Duodenal mucosa (tissue), 2 donors: Measurements from ENCODE around the gene IPO4.

ENCODE experiments used
- H3K27ac ChIP-seq: one replicate; pipeline ENCODE4 v1.7.0; 2013; ENCODE audit warnings: low read depth, low read length
- H3K27me3 ChIP-seq, 2 donors: one replicate each; pipeline ENCODE4 v1.7.0; 2013; ENCODE audit warnings: low read length in 2 of 2, control low read depth in 1 of 2; ENCODE audit not compliant: insufficient read depth in 2 of 2, control insufficient read depth in 1 of 2
- H3K36me3 ChIP-seq, 2 donors: one replicate each; pipeline ENCODE4 v1.7.0; 2013; ENCODE audit warnings: low read length in 2 of 2, control low read depth in 1 of 2; ENCODE audit not compliant: insufficient read depth in 2 of 2, control insufficient read depth in 1 of 2
- H3K4me1 ChIP-seq, 2 donors: one replicate each; pipeline ENCODE4 v1.7.0; 2013; ENCODE audit warnings: low read length in 2 of 2, control low read depth in 1 of 2; ENCODE audit not compliant: insufficient read depth in 2 of 2, control insufficient read depth in 1 of 2
- H3K4me3 ChIP-seq, 2 donors: one replicate each; pipeline ENCODE4 v1.7.0; 2013; ENCODE audit warnings: low read length in 2 of 2, low read depth in 1 of 2
- H3K9ac ChIP-seq, 2 donors: one replicate each; pipeline ENCODE4 v1.7.0; 2013; ENCODE audit warnings: low read length in 2 of 2, low read depth in 1 of 2
- H3K9me3 ChIP-seq, 2 donors: one replicate each; pipeline ENCODE4 v1.7.0; 2013; ENCODE audit warnings: low read length in 2 of 2, control low read depth in 1 of 2; ENCODE audit not compliant: control insufficient read depth in 1 of 2

Gene IPO4

DNA sequence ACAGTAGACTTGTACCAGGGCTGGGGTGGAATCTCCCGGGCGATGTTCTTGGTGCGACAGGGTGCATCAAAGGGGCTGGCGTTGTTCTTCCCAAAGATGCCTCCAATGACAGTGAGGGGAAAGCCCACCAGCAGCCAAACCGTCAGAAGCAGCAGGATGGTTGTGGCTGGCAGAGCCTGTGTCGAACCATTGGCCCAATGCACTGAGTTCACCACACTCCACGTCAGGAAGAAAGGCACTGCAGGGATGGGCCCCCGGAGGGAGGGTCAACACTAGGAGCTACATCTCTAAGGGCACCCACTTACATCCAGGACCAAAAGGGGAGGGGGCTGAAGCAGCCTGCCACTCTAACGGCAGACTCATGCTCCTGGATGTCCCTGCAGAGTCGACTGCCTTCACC lies 1.8 kb upstream of the IPO4 start:
- Histone ChIP-seq H3K4me3 (no peak overlapping the region), H3K9me3 (no peaks in the 10 kb centered on the region), H3K27ac (no peak overlapping the region), H3K36me3 (peaks cover 19 to 46% of the 10 kb centered on the region in 2 donors), H3K4me1 (peaks cover 25 to 29% of the 10 kb centered on the region in 2 donors), H3K9ac (no peak overlapping the region), H3K27me3 (no peaks in the 10 kb centered on the region)

DNA sequence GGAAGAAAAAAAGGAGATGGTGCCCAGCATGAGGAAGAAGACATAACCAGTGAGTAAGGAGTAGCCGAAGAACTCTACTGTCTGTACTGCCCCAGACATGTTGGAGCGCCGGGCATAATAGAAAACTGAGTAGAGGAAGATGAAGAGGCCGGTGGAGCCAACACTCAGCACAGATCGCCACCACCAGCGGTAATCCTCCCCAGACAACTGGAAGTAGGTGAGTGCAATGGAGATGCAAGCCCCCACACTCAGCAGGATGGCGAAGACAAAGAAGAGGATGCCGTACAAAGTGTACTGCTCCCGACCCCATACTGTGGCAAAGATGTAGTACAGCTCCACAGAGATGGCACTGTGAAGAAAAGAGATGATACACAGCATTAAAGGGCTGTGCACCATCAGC lies 844 bp upstream of the IPO4 start:
- H3K9me3 ChIP-seq: no peaks in the 10 kb centered on the region
- no peak overlapping the region for H3K9ac ChIP-seq
- peaks cover 27 to 55% of the 10 kb centered on the region in 2 donors for H3K36me3 ChIP-seq
- no peaks in the 10 kb centered on the region for H3K27me3 ChIP-seq
- H3K4me3 ChIP-seq: peak overlapping the region in 1 of 2 donors; percentile 79
- H3K27ac ChIP-seq: no peak overlapping the region
- H3K4me1 ChIP-seq: peaks cover 20 to 24% of the 10 kb centered on the region in 2 donors

DNA sequence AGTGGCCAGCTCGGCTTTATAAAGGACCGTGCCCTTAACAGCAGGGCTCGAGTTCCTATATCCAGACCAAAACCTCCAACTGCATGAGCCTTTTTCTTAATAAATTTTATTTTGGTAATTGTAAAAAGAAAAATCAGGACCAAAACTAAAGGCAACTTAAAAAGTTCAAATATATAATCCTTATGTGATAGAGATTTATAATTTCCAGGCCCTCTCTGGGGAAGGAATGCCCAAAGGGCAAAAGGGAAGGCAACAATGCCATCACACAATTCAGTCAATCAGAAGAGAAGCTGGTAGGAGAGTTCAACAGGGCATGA lies 401 bp upstream of the IPO4 start:
- Histone ChIP-seq H3K9me3 (no peaks in the 10 kb centered on the region), H3K27ac (no peak overlapping the region), H3K27me3 (no peaks in the 10 kb centered on the region), H3K36me3 (peaks cover 28 to 60% of the 10 kb centered on the region in 2 donors), H3K9ac (peak overlapping the region in 1 of 2 donors; percentile 10), H3K4me1 (peaks cover 16 to 19% of the 10 kb centered on the region in 2 donors), H3K4me3 (peak overlapping the region; percentile 79 to 85)

DNA sequence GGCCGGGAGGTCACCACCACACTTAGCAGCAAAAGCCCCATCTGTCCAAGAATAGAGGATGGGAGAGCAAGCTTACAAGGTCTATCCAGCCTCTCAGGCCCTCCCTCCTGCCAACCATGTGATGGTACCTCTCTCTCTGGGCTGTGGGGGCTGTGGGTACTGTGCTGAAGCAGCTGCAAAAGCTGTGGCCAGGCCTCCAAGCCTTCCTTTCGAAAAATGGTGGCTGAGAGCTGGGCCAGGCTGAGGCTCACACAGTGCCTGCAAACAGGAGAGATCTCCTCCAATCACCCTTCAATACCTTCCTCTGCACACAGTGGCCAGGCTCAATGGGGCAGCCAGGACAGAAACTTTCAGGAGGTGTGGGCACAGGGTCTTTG lies 1.1 kb downstream of the IPO4 start:
- H3K27me3 ChIP-seq: no peaks in the 10 kb centered on the region
- peaks cover 14 to 17% of the 10 kb centered on the region in 2 donors for H3K4me1 ChIP-seq
- H3K36me3 ChIP-seq: peaks cover 35 to 66% of the 10 kb centered on the region in 2 donors
- no peak overlapping the region for H3K27ac ChIP-seq
- no peaks in the 10 kb centered on the region for H3K9me3 ChIP-seq
- H3K4me3 ChIP-seq: peak overlapping the region; percentile 79 to 85
- peak overlapping the region; percentile 10 to 44 for H3K9ac ChIP-seq

DNA sequence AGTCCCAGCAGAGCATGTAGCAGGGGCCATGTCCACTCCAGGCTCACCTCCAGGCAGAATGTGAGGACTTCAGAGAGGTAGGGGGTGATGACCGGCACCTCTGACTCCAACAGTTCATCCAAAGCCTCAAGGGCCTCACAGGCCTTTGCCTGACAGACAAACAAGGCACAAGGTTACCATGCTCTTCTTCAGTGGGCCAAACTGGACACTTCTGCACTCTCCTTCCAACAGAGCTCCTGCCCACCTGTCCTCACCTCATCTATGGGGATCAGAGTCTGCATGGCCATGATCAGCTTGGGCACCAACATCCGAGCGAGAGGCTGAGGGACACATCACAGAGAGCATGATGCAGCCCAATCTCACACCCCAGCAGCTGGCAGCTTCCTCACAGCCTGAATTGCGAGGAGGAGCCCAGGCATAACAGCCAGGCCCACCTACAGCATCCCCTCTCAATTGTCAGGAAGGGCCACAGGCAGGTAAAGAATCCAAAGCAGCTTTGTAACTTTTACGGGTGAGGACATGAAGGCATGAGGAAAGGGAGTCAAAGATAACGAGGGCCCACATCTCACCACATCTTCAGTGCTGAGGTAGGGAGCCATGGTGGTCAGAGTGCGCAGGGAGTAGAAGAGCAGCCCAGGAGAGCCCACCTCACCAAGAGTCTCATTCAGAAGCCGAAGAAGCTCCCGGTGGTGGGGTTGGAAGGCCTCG lies 1.6 kb downstream of the IPO4 start:
- Histone ChIP-seq H3K9me3 (no peaks in the 10 kb centered on the region), H3K4me1 (peaks cover 14 to 17% of the 10 kb centered on the region in 2 donors), H3K36me3 (peaks cover 35 to 66% of the 10 kb centered on the region in 2 donors), H3K9ac (no peak overlapping the region), H3K27ac (no peak overlapping the region), H3K4me3 (no peak overlapping the region), H3K27me3 (no peaks in the 10 kb centered on the region)

DNA sequence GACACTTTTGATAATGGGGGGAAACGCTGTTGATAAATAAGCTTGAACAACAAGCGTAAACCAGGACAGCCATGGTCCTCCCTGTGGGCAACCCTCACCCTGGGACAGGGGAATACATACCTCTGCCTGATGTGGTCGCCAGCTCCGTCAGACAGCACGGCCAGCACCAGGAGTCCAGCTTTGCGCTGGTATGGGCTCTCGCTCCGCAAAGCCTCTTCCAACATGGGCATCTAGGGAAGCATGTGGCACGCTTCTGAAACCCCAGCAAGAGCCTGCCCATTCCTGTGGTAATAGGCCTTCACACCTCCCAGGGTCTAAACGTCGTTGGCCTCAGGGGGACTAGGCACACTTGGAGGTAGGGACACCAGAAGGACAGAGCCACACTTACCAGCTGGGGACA lies 2.9 kb downstream of the IPO4 start:
- peaks cover 41 to 70% of the 10 kb centered on the region in 2 donors for H3K36me3 ChIP-seq
- H3K27ac ChIP-seq: no peak overlapping the region
- H3K27me3 ChIP-seq: no peaks in the 10 kb centered on the region
- H3K9ac ChIP-seq: no peak overlapping the region
- no peak overlapping the region for H3K4me3 ChIP-seq
- H3K4me1 ChIP-seq: peaks cover 14 to 17% of the 10 kb centered on the region in 2 donors
- no peaks in the 10 kb centered on the region for H3K9me3 ChIP-seq

DNA sequence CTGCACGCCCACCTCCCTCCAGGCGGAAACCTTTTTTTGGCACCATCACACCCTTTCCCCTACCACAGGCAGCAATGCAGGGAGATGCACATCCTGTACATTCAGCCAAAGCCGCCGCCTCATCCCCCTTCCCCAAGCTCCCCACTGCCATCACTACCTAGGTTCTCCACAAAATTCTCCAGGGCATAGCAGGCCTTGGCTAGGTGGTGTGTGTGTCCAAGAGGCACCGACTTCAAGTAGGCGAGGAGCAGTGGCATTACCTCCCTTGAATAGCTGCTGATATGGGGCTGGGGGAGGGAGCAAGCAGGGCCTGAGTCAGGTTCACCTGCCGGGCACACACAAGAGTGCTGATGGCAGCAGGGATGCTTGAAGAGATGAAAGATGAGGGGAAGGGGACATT lies 3.6 kb downstream of the IPO4 start:
- Histone ChIP-seq H3K27me3 (no peaks in the 10 kb centered on the region), H3K36me3 (peaks cover 43 to 71% of the 10 kb centered on the region in 2 donors)

DNA sequence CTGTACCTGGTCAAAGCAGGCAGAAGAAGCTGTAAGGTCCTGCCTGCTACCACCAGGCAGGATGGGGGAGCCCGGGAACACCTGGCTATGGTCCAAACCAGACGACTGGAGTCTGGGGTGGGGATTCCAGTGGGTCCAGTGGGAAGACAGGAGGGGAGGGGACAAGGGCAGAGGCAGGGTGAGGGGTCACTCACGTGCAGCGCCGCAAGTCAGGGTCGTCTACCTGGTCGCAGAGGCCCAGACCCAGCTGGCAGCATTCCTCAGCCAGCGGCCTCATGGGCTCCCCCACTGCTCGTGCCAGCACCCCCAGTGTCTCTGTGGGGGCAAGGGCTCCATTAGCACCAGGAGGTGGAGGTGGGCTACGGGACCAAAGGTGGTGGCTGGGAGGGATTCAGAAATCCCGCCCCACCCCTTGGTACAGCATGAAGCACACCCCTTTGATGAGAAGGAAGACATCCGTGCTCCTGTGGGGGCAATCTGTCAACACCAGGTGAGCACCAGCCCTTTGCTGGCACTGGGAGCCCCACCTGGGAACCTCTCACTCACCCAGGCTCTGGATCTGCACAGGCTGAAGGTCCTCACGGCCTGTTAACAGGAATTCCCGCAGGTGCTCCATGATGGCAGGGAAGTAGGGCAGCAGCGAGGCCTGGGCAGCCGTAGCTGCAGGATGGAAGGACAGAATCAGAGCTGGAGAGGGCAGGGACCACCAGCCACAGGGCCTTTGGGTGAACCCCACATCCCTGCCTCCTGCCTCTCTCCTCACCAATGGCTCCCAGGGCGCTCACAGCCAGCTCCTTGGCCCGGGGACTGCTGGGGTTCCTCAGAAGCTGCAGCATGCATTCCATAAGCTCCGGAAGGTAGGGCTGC lies 4.3 kb downstream of the IPO4 start:
- H3K27me3 ChIP-seq: no peaks in the 10 kb centered on the region

More for the DNA sequence above, 3.6 kb downstream of the IPO4 start:
- H3K4me3 ChIP-seq: no peak overlapping the region
- no peak overlapping the region for H3K27ac ChIP-seq
- H3K9me3 ChIP-seq: no peaks in the 10 kb centered on the region
- H3K9ac ChIP-seq: no peak overlapping the region
- H3K4me1 ChIP-seq: peaks cover 14 to 17% of the 10 kb centered on the region in 2 donors

DNA sequence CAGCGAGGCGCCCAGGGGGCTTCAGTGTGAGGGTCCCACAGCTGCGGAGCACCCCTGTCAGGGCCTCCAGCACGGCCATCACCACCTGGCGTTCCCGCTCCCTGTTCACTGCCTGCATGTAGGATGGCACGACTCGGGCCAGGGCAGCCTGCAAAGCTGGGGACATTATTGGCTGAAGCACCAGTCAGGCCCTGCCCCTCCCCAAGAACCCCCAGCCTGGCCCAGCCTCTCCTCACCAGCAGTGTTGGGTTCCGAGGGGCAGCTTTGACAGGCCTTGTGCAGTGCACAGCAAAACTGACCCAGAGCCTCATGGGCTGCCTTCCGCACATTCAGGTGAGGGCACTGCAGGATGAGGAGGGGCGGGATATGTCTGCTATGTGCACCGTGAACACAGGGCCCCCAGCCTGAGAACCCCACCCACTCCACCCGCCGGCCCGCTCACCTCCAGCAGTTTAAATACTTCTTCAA lies 5.6 kb downstream of the IPO4 start:
- Histone ChIP-seq H3K4me1 (peaks cover 6 to 9% of the 10 kb centered on the region in 2 donors), H3K36me3 (peaks cover 47 to 86% of the 10 kb centered on the region in 2 donors), H3K27me3 (no peaks in the 10 kb centered on the region), H3K9me3 (no peaks in the 10 kb centered on the region), H3K9ac (no peak overlapping the region), H3K4me3 (no peak overlapping the region), H3K27ac (no peak overlapping the region)

More for the DNA sequence above, 4.3 kb downstream of the IPO4 start:
- Histone ChIP-seq H3K9ac (no peak overlapping the region), H3K27ac (no peak overlapping the region), H3K9me3 (no peaks in the 10 kb centered on the region), H3K4me3 (no peak overlapping the region), H3K36me3 (peaks cover 43 to 73% of the 10 kb centered on the region in 2 donors), H3K4me1 (peaks cover 14 to 15% of the 10 kb centered on the region in 2 donors)
